RWPE2 (cell line): ENCODE data around the gene GDPD5.
A peak's percentile ranks its signal among the peaks of the same experiment; 100 is the strongest.

Experiments
- ATAC-seq: fragments of 200-7000 bp; cut with Tn5 transposase; 3 replicates; pipeline ENCODE4 v1.9.1; 2021; ENCODE audit warnings: low read depth
- DNase-seq: peaks from one replicate; pipeline ENCODE4 v3.0.0-alpha.2; 2020; ENCODE audit warnings: low spot score
- H3K27ac ChIP-seq: fragments of 450-650 bp; 2 replicates; pipeline ENCODE4 v1.5.1; 2017; ENCODE audit warnings: mild to moderate bottlenecking; ENCODE audit not compliant: poor library complexity, severe bottlenecking
- H3K27me3 ChIP-seq: fragments of 250-450 bp; sonication (Bioruptor Pico); 2 replicates; pipeline ENCODE4 v1.5.1; 2021; ENCODE audit warnings: mild to moderate bottlenecking, moderate library complexity; ENCODE audit not compliant: insufficient read depth, poor library complexity, severe bottlenecking
- H3K36me3 ChIP-seq: fragments of 250-450 bp; sonication (Bioruptor Pico); 2 replicates; pipeline ENCODE4 v1.5.1; 2020; ENCODE audit warnings: low read depth, mild to moderate bottlenecking, moderate library complexity
- H3K4me1 ChIP-seq: fragments of 250-450 bp; sonication (Bioruptor Pico); 2 replicates; pipeline ENCODE4 v1.5.1; 2021; ENCODE audit warnings: mild to moderate bottlenecking, moderate library complexity; ENCODE audit not compliant: insufficient read depth, poor library complexity, severe bottlenecking
- H3K4me3 ChIP-seq: fragments of 250-450 bp; sonication (Bioruptor Pico); 2 replicates; pipeline ENCODE4 v1.5.1; 2021; ENCODE audit warnings: mild to moderate bottlenecking, moderate library complexity; ENCODE audit not compliant: severe bottlenecking
- H3K9me3 ChIP-seq: fragments of 250-450 bp; sonication (Bioruptor Pico); 2 replicates; pipeline ENCODE4 v1.5.1; 2021; ENCODE audit warnings: mild to moderate bottlenecking, moderate library complexity; ENCODE audit not compliant: severe bottlenecking
- TF ChIP-seq, protein P1 (sequence below): fragments of 450-650 bp; IDR thresholded peaks from one replicate; pipeline ENCODE4 v1.5.1; 2017; ENCODE audit warnings: mild to moderate bottlenecking, moderate library complexity; ENCODE audit not compliant: poor library complexity, severe bottlenecking

Gene GDPD5

DNA sequence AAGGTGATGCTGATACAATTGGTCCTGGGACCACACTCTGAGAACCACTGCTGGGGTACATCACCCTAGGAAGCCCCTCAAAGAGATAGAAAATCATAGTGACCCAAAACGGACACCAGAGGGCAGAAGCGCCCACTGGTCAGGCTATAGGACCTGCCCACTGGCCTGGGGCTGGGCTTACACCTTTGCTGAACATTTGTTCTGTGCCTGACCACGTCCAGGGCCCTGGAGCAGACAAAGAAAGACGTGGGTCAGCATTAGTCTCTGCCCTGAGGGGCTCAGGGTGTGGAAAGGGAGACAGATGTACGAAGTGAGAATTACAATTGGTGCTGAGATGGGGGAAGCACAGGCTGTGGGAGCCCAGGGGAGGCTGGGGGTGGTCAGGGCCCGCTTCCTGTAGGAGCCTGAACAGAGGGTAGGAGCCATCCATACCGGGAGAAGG lies 21.9 kb upstream of the GDPD5 start:
- ATAC-seq (peak; percentile 85), DNase-seq (no peak)
- no peaks in the 10 kb centered on the region for H3K9me3 ChIP-seq
- TF ChIP-seq, protein P1, sequence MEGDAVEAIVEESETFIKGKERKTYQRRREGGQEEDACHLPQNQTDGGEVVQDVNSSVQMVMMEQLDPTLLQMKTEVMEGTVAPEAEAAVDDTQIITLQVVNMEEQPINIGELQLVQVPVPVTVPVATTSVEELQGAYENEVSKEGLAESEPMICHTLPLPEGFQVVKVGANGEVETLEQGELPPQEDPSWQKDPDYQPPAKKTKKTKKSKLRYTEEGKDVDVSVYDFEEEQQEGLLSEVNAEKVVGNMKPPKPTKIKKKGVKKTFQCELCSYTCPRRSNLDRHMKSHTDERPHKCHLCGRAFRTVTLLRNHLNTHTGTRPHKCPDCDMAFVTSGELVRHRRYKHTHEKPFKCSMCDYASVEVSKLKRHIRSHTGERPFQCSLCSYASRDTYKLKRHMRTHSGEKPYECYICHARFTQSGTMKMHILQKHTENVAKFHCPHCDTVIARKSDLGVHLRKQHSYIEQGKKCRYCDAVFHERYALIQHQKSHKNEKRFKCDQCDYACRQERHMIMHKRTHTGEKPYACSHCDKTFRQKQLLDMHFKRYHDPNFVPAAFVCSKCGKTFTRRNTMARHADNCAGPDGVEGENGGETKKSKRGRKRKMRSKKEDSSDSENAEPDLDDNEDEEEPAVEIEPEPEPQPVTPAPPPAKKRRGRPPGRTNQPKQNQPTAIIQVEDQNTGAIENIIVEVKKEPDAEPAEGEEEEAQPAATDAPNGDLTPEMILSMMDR = peak; percentile 93
- no peaks in the 10 kb centered on the region for H3K36me3 ChIP-seq
- H3K4me1 ChIP-seq = no peaks in the 10 kb centered on the region
- H3K27ac ChIP-seq = no peak overlapping the region
- H3K27me3 ChIP-seq = no peaks in the 10 kb centered on the region
- no peak overlapping the region for H3K4me3 ChIP-seq

DNA sequence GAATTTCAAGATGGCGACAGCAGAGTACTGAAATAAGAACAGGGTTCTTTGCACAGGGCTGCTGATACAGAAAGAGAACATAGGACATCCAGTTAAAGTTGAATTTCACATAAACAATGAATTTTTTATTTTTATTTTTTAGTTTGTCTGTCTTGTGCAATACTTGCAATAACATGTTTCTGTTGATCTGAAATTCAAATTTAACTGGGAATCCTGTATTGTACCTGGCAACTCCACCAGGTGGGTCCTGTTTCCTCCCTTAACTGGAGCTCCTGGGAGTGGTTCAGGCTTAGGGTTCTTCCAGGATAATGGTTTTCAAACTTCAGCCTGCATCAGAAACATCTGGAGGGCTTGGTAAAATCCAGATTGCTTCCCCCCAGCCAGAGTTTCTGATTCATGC lies 21.4 kb upstream of the GDPD5 start:
- ATAC-seq (no peak), DNase-seq (no peak)
- Histone ChIP-seq H3K4me3 (no peak overlapping the region), H3K4me1 (no peaks in the 10 kb centered on the region), H3K36me3 (no peaks in the 10 kb centered on the region), H3K9me3 (no peaks in the 10 kb centered on the region), H3K27me3 (no peaks in the 10 kb centered on the region), H3K27ac (no peak overlapping the region)
- TF ChIP-seq, protein P1 = no peak

DNA sequence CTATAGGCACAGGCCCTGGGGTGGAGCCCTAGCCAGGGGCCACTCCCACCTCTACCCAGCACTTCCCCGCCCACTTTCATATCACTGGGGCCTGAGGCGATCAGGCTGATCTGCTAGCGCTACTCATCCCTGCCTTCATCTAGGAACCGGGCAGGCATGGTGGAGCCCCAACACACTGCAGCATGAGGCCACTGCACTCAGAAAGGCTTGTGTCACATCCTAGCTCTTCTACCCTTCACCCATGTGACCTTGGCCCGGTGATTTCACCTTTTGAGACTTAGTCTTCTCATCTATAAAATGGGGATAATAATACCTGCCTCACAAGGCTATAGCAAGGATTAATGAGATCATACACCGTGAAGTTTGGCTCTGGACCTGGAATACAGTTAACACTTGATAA lies 18.1 kb upstream of the GDPD5 start:
- ATAC-seq (no peak), DNase-seq (no peak)
- TF ChIP-seq, protein P1 = no peak
- Histone ChIP-seq H3K36me3 (no peaks in the 10 kb centered on the region), H3K4me1 (no peaks in the 10 kb centered on the region), H3K27me3 (no peaks in the 10 kb centered on the region), H3K27ac (no peak overlapping the region), H3K4me3 (no peak overlapping the region), H3K9me3 (no peaks in the 10 kb centered on the region)

DNA sequence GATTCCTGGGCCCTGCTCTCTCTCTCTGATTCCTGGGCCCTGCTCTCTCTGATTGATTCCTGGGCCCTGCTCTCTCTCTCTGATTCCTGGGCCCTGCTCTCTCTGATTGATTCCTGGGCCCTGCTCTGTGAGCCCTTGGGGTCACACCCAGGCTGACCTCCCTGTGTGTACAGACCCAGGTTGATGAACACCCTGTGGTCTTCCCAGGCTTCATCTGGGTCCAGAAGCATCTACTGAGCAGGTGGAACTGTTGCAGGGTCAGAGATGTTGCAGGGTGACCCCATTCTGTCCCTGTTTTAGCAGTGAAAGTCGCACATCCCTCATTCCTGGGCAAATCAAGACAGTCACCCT lies 16.3 kb upstream of the GDPD5 start:
- TF ChIP-seq, protein P1 = no peak
- Histone ChIP-seq H3K4me1 (peaks cover 4% of the 10 kb centered on the region), H3K27me3 (no peaks in the 10 kb centered on the region), H3K9me3 (no peaks in the 10 kb centered on the region), H3K4me3 (no peak overlapping the region), H3K27ac (no peak overlapping the region), H3K36me3 (no peaks in the 10 kb centered on the region)
- DNase-seq (no peak), ATAC-seq (no peak)

DNA sequence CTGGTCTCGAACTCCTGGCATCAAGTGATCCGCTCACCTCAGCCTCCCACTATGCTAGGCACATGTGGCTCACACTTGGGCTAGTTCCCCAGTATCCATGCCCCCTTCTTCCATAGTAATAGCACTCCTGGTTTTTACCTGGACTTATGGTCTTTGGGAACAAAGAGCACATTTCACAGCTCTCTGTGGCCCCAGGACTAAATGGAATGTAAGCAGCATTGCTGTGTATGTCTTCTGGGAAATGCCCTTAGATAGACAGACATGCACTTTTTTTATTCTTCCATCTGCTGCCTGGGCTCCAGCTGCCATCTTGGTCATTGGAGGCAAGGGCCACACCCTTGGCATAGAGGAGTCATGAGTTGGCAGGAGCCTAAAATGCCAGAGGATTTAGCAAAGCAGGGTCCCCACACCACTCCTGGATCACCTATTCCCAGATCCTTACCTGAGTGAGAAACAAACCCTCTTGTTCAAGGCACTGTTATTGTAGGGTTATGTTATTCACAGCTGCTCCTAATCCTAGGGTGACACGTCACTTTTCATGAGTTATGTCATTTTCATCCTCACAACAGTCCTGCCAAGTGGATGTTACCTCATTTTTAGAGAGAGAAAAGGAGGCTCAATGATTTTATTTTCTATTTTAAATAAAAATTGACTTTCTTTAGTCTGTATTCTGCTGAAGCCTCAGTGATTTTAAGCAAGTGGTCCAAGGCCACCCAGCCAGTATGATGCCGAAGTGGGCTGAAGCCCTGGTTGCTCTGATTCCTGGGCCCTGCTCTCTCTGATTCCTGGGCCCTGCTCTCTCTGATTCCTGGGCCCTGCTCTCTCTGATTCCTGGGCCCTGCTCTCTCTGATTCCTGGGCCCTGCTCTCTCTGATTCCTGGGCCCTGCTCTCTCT lies 15.7 kb upstream of the GDPD5 start:
- no peak overlapping the region for H3K4me3 ChIP-seq
- H3K36me3 ChIP-seq = no peaks in the 10 kb centered on the region
- peaks cover 6% of the 10 kb centered on the region for H3K4me1 ChIP-seq
- no peaks in the 10 kb centered on the region for H3K27me3 ChIP-seq
- H3K9me3 ChIP-seq = no peaks in the 10 kb centered on the region
- H3K27ac ChIP-seq = no peak overlapping the region
- ATAC-seq = no peak
- TF ChIP-seq, protein P1 = no peak
- DNase-seq = no peak
